Kidney epithelial cell (primary cell): ENCODE data around the gene CD99L2. TPM values are rescaled to one million over a fixed set of nuclear protein-coding genes. Genes with fewer than 3 reads are reported as not detected.
A peak's percentile ranks its signal among the peaks of the same experiment; 100 is the strongest.

Experiments used
- DNase-seq: peaks from one replicate; pipeline ENCODE4 v3.0.0-alpha.2; 2010; ENCODE audit warnings: low read depth
- H3K27me3 ChIP-seq: 2 replicates; pipeline ENCODE4 v1.6.0; 2011; ENCODE audit warnings: low read length; ENCODE audit not compliant: control insufficient read depth, insufficient read depth
- H3K36me3 ChIP-seq: 2 replicates; pipeline ENCODE4 v1.5.1; 2011; ENCODE audit warnings: low read length; ENCODE audit not compliant: control insufficient read depth, insufficient read depth
- H3K4me3 ChIP-seq: 2 replicates; pipeline ENCODE4 v1.5.1; 2011; ENCODE audit warnings: low read depth, mild to moderate bottlenecking, control low read depth, low read length
- total RNA-seq: library from RNA; depleted of rRNA; stranded (reverse); fragments of >200 nt; gene quantifications from 2 replicates; pipeline ENCODE4 v1.2.3, GENCODE V29; 2015
- TF ChIP-seq, protein P1 (sequence below): IDR thresholded peaks from 2 replicates; pipeline ENCODE4 v1.5.1; 2011; ENCODE audit warnings: mild to moderate bottlenecking, moderate library complexity, low read length, control low read depth, inconsistent platforms; ENCODE audit not compliant: insufficient read depth, poor library complexity, severe bottlenecking

The CD99L2 gene, protein sequence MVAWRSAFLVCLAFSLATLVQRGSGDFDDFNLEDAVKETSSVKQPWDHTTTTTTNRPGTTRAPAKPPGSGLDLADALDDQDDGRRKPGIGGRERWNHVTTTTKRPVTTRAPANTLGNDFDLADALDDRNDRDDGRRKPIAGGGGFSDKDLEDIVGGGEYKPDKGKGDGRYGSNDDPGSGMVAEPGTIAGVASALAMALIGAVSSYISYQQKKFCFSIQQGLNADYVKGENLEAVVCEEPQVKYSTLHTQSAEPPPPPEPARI
- 28.1 and 29.8 TPM in 2 replicates for total RNA-seq

DNA sequence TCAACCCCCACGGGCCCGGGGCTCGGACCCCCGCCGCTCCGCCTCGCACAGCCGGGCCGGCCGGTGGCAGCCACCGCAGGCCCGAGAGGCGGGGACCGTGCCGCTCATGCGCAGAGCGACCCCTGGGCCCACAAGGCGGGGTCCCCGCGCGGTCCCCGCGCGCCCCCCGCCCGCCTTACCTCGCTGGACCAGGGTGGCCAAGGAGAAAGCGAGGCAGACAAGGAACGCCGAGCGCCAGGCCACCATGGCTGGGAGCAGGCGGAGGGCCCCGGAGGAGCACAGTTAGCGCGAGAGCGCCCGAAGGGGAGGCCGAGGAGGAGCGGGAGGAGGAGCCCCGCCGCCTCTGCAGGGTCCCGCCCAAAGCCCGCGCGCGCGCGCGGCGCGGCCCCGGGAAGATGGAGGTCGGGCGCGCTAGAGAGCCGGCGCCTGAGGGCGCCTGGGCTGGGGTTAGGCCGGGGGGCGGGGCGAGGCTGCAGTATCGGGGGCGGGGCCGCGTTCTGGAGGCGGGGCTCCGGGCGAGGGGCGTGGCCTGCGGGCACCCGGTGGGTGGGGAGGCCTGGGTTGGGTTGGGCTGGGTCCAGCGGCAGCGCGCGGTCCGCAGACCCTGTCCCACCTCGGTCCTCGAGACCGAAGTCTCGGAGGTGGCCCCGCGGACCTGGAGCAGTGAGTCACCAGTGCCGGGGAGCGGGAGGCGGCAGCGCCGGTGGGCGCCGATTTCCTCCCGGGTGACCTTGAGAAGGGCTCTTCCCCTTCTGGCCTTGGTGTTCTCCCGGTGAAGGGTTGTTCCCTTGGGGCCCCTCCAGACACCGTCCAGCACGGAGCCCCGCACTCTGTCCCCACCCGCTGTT, at the start of gene CD99L2:
Gene CD99L2 (minus strand): TSS at position 326 of the 848 bp plus-strand sequence. CDS start 80 bp downstream, at position 246.
- peak within 1 kb of the TSS; percentile 64 for H3K4me3 ChIP-seq
- TF ChIP-seq, protein P1, sequence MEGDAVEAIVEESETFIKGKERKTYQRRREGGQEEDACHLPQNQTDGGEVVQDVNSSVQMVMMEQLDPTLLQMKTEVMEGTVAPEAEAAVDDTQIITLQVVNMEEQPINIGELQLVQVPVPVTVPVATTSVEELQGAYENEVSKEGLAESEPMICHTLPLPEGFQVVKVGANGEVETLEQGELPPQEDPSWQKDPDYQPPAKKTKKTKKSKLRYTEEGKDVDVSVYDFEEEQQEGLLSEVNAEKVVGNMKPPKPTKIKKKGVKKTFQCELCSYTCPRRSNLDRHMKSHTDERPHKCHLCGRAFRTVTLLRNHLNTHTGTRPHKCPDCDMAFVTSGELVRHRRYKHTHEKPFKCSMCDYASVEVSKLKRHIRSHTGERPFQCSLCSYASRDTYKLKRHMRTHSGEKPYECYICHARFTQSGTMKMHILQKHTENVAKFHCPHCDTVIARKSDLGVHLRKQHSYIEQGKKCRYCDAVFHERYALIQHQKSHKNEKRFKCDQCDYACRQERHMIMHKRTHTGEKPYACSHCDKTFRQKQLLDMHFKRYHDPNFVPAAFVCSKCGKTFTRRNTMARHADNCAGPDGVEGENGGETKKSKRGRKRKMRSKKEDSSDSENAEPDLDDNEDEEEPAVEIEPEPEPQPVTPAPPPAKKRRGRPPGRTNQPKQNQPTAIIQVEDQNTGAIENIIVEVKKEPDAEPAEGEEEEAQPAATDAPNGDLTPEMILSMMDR, result no peak
- DNase-seq, result peak; percentile 49
- H3K36me3 ChIP-seq, result no peaks in the 10 kb centered on the region
- no peaks in the 10 kb centered on the region for H3K27me3 ChIP-seq

DNA sequence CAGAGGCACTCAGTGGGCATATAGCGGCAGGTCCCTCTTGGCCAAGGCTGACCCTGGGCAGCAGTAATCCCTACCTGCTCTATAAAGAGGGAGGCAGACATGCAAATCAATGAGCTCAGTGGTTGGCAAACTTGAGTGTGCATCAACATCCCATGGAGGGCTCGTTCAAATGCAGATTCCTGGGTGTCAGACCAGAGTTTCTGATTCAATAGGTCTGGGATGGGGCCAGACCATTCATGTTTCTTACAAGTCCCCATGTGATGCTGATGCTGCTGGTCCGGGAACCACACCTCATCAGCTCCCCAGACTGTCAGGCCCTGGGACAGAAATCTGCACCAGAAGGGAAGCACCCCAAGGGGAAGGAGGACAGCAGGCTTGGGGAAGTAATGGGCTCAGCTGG, 45.8 kb upstream of the CD99L2 start:
- H3K27me3 ChIP-seq, result no peaks in the 10 kb centered on the region
- H3K4me3 ChIP-seq, result no peak overlapping the region
- TF ChIP-seq, protein P1, result no peak
- DNase-seq, result no peak
- H3K36me3 ChIP-seq, result no peaks in the 10 kb centered on the region

DNA sequence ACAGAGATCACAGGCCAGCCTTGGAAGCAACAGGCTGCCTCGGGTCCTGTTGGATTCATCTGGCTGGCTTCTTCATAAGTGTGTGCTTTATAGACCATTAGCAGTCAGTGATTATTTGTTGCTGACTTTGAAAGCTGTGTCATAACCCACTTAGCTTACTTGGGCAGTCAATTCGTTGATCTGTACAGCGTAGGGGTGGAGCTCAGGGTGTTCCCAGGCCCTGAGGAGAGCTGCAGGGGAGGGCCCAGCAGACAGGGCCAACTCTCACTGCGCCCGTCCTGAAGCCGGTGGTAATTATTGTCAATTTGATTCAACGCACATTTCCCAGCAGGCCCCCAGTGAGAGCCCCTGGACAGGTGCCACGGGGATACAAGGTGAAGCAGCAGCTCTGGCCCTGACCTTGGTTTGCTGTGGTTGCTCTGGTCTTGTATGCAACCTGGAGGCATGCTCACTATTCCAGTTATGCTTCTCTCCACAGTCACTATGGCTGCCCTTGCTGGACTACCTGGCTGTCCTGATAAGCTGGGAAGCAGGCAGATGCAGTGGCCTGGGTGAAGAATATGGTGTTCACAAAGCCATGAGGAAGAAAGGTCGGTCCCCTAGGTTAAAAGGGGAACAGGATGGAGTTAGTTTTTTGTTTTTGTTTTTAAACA, 44.6 kb upstream of the CD99L2 start:
- TF ChIP-seq, protein P1, result no peak
- Histone ChIP-seq H3K4me3 (no peak overlapping the region), H3K27me3 (no peaks in the 10 kb centered on the region), H3K36me3 (no peaks in the 10 kb centered on the region)
- DNase-seq, result no peak

DNA sequence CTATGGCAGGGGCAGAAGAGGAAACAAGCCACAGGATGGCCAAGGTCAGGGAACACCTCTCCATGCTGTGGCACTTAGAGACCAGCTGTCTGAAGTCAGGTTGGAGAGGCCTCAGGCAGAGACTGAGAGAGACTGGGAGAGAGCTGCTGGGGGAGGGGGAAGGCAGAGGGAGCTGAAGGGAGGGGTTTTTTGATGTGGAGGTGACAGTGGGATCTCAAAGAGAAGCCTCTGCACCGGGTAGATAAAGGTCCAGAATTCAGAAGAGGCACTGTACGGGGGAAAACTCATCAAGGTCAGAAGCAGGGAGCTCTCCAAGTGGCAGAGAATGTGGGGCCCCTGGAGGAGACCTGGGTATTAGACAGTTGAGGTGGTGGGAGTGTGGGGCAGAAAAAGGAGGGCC, 43.1 kb upstream of the CD99L2 start:
- no peak for DNase-seq
- TF ChIP-seq, protein P1, result no peak
- no peaks in the 10 kb centered on the region for H3K36me3 ChIP-seq
- no peak overlapping the region for H3K4me3 ChIP-seq
- H3K27me3 ChIP-seq, result no peaks in the 10 kb centered on the region

DNA sequence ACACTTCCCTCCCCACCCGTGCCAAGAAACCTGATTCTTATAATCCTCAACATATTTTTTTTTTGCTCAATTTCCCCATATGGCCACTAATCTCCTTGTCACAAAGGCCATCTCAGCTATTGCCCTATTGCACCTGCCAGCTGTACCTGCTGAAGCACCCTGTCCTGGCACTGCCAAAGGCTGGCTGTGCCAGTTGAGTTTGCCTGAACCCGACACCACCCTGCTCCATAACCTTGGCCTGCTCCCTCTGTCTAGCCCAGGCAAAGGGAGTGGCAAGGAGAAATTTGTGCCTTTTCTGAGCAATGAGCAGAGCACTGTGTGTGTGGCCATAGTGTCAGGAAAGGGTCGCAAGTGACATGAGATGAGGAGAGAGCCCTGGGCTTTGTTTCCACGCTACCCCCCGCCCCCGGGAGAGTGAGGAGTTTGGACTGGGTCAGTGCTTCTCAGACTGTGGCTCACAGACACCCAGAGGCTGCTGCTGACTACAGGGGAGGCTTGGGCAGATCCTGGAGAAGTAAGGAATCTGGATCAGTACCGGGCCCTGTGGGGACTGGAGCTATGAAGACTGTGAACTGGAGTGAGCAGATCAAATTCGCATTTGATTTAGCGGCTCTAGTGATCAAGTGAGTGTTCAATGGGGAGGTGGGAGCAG, 42.5 kb upstream of the CD99L2 start:
- TF ChIP-seq, protein P1, result no peak
- H3K36me3 ChIP-seq, result no peaks in the 10 kb centered on the region
- no peak overlapping the region for H3K4me3 ChIP-seq
- no peak for DNase-seq
- no peaks in the 10 kb centered on the region for H3K27me3 ChIP-seq
